GM19463 (cell line): ENCODE data around the gene ABCC10.
"Not testable (repeated sequence)": the region's sequence is repeated elsewhere in the genome, so short reads cannot be mapped to it uniquely, and the experiment has no call there.

ENCODE experiments used
- ATAC-seq: cut with Tn5 transposase; IDR thresholded peaks from one replicate; pipeline ENCODE4 v1.9.1; 2021; ENCODE audit warnings: mild to moderate bottlenecking, moderate library complexity; ENCODE audit not compliant: unreplicated experiment

Gene ABCC10

GRCh38 chr6:43494766-43495165 is 67.4 kb downstream of the ABCC10 start:
- no peak for ATAC-seq

GRCh38 chr6:43495409-43495941 is 68.1 kb downstream of the ABCC10 start:
- ATAC-seq = no peak

GRCh38 chr6:43496370-43497128 is 69.2 kb downstream of the ABCC10 start:
- ATAC-seq = no peak

- no peak for ATAC-seq
These were observed 69.7 kb downstream of the ABCC10 start for GRCh38 chr6:43497129-43497396.

- no peak for ATAC-seq
These were observed 70.3 kb downstream of the ABCC10 start for GRCh38 chr6:43497689-43498088.

- not testable (repeated sequence) for ATAC-seq
These were observed 71.0 kb downstream of the ABCC10 start for GRCh38 chr6:43498291-43498690.

GRCh38 chr6:43499028-43499815 is 71.9 kb downstream of the ABCC10 start:
- ATAC-seq = no peak
